BJ (cell line): ENCODE measurements around the gene SYT1. TPM values are rescaled to one million over a fixed set of nuclear protein-coding genes. Genes with fewer than 3 reads are reported as not detected.

ENCODE experiments used
- CTCF ChIA-PET: fragments of 350-600 bp; formaldehyde crosslinking; extraction: SDS; loops from one replicate; lab custom pipeline; 2021; ENCODE audit warnings: antibody characterized with exemption, inconsistent platforms; lab: Yijun Ruan, JAX
- POLR2A ChIA-PET: fragments of 300-600 bp; sonication (Branson Sonifier 250); formaldehyde crosslinking; extraction: SDS; loops from one replicate; lab custom pipeline; 2021; ENCODE audit warnings: antibody characterized with exemption; lab: Charles Lee
- DNase-seq: peaks from one replicate; pipeline ENCODE4 v3.0.0-alpha.2; 2011; ENCODE audit warnings: low read depth
- H3K27me3 ChIP-seq: 2 replicates; pipeline ENCODE4 v1.6.0; 2011; ENCODE audit warnings: low read length; ENCODE audit not compliant: control insufficient read depth, insufficient read depth
- H3K36me3 ChIP-seq: 2 replicates; pipeline ENCODE4 v1.5.1; 2011; ENCODE audit warnings: low read length; ENCODE audit not compliant: control insufficient read depth, insufficient read depth
- H3K4me3 ChIP-seq: 2 replicates; pipeline ENCODE4 v1.5.1; 2011; ENCODE audit warnings: low read depth, mild to moderate bottlenecking, control low read depth, low read length
- CTCF ChIP-seq: IDR thresholded peaks from 2 replicates; pipeline ENCODE4 v1.5.1; 2011; ENCODE audit warnings: low read depth, mild to moderate bottlenecking, control low read depth, inconsistent platforms, low read length, moderate library complexity; ENCODE audit not compliant: insufficient read depth
- polyA plus RNA-seq: library from polyadenylated mRNA; depleted of rRNA; stranded (reverse); fragments of >200 nt; gene quantifications from 2 replicates; pipeline ENCODE4 v1.2.3, GENCODE V29; 2011

Gene SYT1
- polyA plus RNA-seq, 1 experiment, result 0.70 TPM

- TF ChIP-seq CTCF, result no peak
- H3K36me3 ChIP-seq, result no peaks in the 10 kb centered on the region
- no peaks in the 10 kb centered on the region for H3K27me3 ChIP-seq
- POLR2A ChIA-PET, result no interaction called here
- CTCF ChIA-PET, result no interaction called here
- H3K4me3 ChIP-seq, result no peak overlapping the region
- no peak for DNase-seq
These were observed 144.0 kb downstream of the SYT1 start for GRCh38 chr12:79008591-79008990.

- DNase-seq, result no peak
- TF ChIP-seq CTCF, result no peak
- ChIA-PET CTCF (no interaction called here), POLR2A (no interaction called here)
- no peaks in the 10 kb centered on the region for H3K36me3 ChIP-seq
- H3K4me3 ChIP-seq, result no peak overlapping the region
- H3K27me3 ChIP-seq, result no peaks in the 10 kb centered on the region
These were observed 148.1 kb downstream of the SYT1 start for GRCh38 chr12:79012636-79013035.

- POLR2A ChIA-PET, result no interaction called here
These were observed 151.6 kb downstream of the SYT1 start for GRCh38 chr12:79016181-79016580.

GRCh38 chr12:79019672-79020071 lies 155.1 kb downstream of the SYT1 start:
- Histone ChIP-seq H3K4me3 (no peak overlapping the region), H3K27me3 (no peaks in the 10 kb centered on the region), H3K36me3 (no peaks in the 10 kb centered on the region)
- POLR2A ChIA-PET, result no interaction called here
- no peak for TF ChIP-seq CTCF
- no peak for DNase-seq
- CTCF ChIA-PET, result no interaction called here

More at GRCh38 chr12:79016181-79016580, 151.6 kb downstream of the SYT1 start:
- Histone ChIP-seq H3K36me3 (no peaks in the 10 kb centered on the region), H3K4me3 (no peak overlapping the region), H3K27me3 (no peaks in the 10 kb centered on the region)
- no peak for TF ChIP-seq CTCF
- no peak for DNase-seq
- CTCF ChIA-PET, result interaction anchor here (1.5 kb wide), 1 partner anchor 10 kb away, joined by 3 read pairs; no protein-coding TSS in a partner anchor

GRCh38 chr12:79020106-79020505 lies 155.5 kb downstream of the SYT1 start:
- H3K4me3 ChIP-seq, result no peak overlapping the region
- no peaks in the 10 kb centered on the region for H3K27me3 ChIP-seq
- no peak for DNase-seq
- H3K36me3 ChIP-seq, result no peaks in the 10 kb centered on the region
- no peak for TF ChIP-seq CTCF
- ChIA-PET POLR2A (no interaction called here), CTCF (no interaction called here)
